HG03060 (cell line): ENCODE results near the gene MEGF6.

ENCODE experiments used
- ATAC-seq: cut with Tn5 transposase; IDR thresholded peaks from one replicate; pipeline ENCODE4 v1.9.1; 2021; ENCODE audit warnings: low read depth, moderate number of reproducible peaks; ENCODE audit not compliant: unreplicated experiment

MEGF6 gene

GRCh38 chr1:3455670-3456448, 155.4 kb downstream of the MEGF6 start:
- ATAC-seq, result no peak

DNA sequence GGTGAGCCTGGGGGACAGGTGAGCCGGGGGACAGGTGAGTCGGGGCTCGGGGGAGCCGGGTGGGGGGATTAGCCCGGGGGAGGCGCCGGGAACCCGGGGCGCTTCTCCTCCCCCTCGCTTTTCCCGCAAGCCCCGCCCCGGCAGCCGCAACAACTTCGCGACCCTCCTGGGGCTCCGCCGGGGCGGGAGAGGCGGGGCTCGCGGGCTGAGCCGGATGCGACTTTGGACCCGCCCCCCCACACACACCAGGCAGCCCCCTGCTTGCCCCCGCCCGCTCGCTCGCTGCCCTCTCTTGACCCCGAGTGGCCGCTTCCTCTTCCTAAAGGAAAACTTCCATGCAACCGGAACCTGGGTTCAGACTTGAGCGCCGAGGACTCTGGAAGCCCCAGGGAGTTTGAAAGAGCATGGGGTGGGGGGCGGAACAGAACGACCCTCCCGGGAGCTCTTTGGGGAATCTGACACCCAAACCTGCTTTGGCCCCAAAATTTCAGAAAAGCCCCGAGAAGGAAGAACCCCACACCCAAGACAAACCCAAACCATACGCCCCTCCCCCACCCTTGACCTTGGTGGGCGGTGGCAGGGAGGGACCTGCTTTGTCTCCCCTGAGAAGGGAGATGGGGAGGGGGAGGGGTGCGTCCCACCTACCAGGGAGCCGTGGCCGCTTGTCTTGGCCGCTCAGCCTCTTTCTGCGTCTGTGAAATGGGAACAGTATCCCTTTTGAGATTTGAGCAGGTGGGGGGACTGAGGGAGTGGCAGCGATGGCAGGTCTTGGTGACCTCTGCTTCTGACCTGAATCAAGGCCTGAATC, 156.3 kb downstream of the MEGF6 start:
- no peak for ATAC-seq

GRCh38 chr1:3453891-3454810, 157.2 kb downstream of the MEGF6 start, which contains the start of gene ARHGEF16:
TSS of gene ARHGEF16 (plus strand) at chr1:3454665. CDS start at chr1:3463085, 8,420 bp downstream.
- ATAC-seq, result no peak

DNA sequence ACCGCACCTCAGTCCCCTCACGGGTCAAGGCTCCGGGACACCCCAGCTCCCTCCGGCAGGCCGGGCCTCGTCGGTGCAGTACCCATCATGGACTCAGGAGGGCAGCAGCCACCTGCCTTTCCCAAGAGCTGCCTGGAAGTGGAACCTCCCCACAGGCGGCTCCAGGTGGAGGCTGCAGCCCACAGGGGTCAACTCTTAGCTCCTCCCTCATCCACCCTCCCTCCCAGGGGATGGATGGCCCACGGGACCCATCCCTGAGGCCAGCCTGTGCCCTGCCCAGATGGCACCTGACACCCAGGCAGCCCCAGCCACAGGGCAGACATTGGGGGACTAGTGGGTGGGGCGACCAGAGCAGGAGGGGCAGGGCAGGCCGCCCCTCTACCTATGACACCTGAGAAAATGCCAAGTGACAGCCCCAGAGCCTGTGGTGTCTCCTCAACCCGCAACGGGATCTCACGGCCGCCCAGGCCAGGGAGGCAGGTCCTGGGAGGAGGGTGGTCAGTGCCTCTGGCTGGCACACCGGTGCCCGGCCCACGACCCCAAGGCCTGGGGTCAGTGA, 158.0 kb downstream of the MEGF6 start:
- ATAC-seq, result no peak

DNA sequence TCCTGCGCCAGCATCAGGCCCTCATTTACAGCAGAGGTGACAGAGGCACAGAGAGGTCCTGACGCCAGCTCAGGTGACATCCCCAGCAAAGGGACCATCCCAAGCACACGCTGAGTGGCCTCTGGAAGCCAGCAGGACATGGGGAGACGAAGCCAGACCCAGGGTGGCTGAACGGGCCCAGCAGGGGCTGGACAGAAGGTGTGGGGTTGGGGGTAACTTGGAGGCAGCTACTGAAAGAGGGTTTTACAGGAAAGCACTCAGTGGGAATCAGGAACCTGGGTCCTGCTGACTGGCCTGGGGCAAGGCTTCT, 158.5 kb downstream of the MEGF6 start:
- no peak for ATAC-seq

- no peak for ATAC-seq
These were observed 159.1 kb downstream of the MEGF6 start for GRCh38 chr1:3451994-3452865.

DNA sequence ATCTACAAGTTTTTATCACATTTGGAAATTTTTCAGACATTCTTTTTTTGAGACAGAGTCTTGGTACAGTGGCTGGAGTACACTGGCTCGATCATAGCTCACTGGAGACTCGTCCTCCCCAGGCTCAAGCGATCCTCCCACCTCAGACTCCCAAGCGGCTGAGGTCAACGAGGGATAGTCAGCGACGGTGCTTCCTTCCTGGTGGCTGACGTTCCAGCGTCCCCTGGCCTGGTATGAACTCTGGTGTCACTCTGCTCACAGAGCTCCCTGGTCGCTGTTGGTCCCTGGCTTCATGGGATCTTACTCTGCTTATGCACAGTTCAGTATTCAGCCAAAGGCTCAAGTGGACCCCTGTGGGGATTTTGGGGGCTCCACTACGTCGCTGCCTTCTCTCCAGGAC, 160.3 kb downstream of the MEGF6 start:
- ATAC-seq, result no peak

DNA sequence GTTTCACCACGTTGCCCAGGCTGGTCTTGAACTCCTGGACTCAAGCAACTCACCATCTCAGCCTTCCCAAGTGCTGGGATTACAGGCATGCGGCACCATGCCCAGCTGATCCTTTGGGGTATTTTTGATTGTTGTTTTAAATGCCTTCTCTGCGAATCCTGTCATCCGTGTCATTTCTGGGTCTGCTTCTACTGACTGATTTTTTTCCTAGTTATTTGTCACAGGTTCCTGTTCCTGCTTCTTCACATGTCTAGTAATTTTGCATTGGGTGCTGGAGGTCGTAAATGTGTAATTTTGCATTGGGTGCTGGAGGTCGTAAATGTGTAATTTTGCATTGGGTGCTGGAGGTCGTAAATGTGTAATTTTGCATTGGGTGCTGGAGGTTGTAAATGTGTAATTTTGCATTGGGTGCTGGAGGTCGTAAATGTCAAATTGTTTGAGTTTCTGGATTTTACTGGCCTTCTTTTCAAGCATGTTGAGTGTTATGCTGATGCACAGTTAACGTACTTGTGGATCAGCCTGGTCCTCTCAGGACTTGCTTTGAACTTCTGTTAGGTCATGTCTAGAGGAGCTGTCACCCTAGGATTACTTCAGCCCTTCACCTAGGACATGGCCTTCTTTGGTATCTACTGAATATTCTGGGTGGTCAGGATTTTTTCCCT, 161.0 kb downstream of the MEGF6 start:
- ATAC-seq, result no peak

GRCh38 chr1:3444736-3445135, 166.6 kb downstream of the MEGF6 start:
- no peak for ATAC-seq

DNA sequence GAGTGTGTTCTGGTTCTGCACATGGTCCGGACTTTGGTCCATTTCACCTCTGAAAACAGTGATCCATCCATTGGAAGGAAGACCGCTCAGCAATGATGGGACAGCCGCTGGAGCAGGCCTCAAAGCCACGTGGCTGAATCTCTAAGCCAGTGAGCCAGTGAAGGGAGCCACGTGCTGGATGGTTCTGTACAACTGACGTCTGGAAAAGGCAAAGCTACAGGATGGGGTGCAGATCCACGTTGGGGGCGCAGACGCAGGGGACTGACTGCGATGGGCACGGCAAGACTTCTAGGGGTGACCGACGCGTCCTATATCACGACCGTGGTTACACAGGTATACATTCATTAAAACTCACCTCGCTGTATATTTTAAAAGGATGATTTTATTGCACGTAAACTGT, 167.0 kb downstream of the MEGF6 start:
- no peak for ATAC-seq

GRCh38 chr1:3443807-3444206, 167.5 kb downstream of the MEGF6 start:
- ATAC-seq, result no peak

DNA sequence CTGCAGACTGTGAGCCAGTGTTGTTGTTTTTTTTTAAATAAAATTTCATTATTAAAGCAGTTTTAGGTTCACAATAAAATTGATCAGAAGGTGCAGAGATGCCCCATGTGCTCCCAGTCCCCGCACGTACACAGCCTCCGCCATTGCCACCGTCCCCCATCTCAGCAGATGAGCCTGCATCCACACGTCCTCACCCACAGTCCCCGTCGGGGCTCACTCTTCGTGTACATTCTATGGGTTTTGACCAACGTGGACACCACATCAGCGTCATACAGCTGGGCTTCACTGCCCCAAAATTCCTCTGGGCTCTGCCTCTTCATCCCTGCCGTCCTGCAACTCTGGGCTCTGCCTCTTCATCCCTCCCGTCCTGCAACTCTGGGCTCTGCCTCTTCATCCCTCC, 168.4 kb downstream of the MEGF6 start:
- ATAC-seq, result no peak

- ATAC-seq, result no peak
These were observed 169.0 kb downstream of the MEGF6 start for GRCh38 chr1:3442331-3442730.

DNA sequence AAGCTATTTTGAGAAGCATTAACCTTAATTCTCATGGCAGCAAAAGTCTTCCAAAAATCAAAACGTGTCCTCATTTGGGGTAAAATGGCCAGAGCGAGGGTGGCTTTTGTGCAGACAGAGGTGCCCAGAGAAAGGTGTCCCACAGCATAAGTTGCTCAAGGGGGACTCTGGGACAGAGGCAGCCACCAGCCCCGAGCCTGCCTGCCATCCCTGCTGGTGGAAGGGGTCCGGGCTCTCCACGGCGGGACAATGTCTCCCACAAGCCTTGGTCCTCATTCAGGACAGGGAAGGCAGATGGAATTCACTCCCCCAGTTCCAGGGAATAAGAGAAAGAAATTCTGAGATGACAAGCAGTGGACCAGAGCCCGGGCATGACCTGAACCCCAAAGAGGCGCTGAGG, 169.4 kb downstream of the MEGF6 start:
- ATAC-seq, result no peak

- ATAC-seq, result no peak
These were observed 169.9 kb downstream of the MEGF6 start for GRCh38 chr1:3441410-3441847.

GRCh38 chr1:3440711-3441409, 170.4 kb downstream of the MEGF6 start:
- ATAC-seq, result no peak

- ATAC-seq, result no peak
These were observed 171.0 kb downstream of the MEGF6 start for GRCh38 chr1:3440300-3440681.
